Activated naive CD4-positive, alpha-beta T cell (primary cell): ENCODE results near the gene IQSEC3.
"Not testable (repeated sequence)": the region's sequence is repeated elsewhere in the genome, so short reads cannot be mapped to it uniquely, and the experiment has no call there.

Experiments used
- DNase-seq, 4 experiments: peaks; one replicate each; lab custom pipeline; 2025; lab: John Stamatoyannopoulos, UW

Gene IQSEC3

GRCh38 chr12:52902-53734 is 13.4 kb upstream of the IQSEC3 start:
- not testable (repeated sequence) for DNase-seq

GRCh38 chr12:53735-54730 is 12.5 kb upstream of the IQSEC3 start:
- no peak for DNase-seq

- DNase-seq, result no peak
Observed at GRCh38 chr12:54750-55535, 11.6 kb upstream of the IQSEC3 start.

- DNase-seq, result no peak
Observed at GRCh38 chr12:56683-57346, 9.8 kb upstream of the IQSEC3 start.

- DNase-seq, result no peak
Observed at GRCh38 chr12:57539-57938, 9.0 kb upstream of the IQSEC3 start.

- no peak for DNase-seq
Observed at GRCh38 chr12:58832-59231, 7.7 kb upstream of the IQSEC3 start.

- not testable (repeated sequence) for DNase-seq
Observed at GRCh38 chr12:61845-62244, 4.7 kb upstream of the IQSEC3 start.

- not testable (repeated sequence) for DNase-seq
Observed at GRCh38 chr12:65491-66063, 990 bp upstream of the IQSEC3 start.

- DNase-seq, result not testable (repeated sequence)
Observed at GRCh38 chr12:66782-67504, 376 bp downstream of the IQSEC3 start.

- DNase-seq, result not testable (repeated sequence)
Observed at GRCh38 chr12:69677-70076, 3.1 kb downstream of the IQSEC3 start.

GRCh38 chr12:70541-70940 is 4.0 kb downstream of the IQSEC3 start:
- DNase-seq, result not testable (repeated sequence)

- not testable (repeated sequence) for DNase-seq
Observed at GRCh38 chr12:72018-72417, 5.5 kb downstream of the IQSEC3 start.

- DNase-seq, result not testable (repeated sequence)
Observed at GRCh38 chr12:74420-75190, 8.0 kb downstream of the IQSEC3 start.

GRCh38 chr12:75541-75940 is 9.0 kb downstream of the IQSEC3 start:
- DNase-seq, result not testable (repeated sequence)

- DNase-seq, result not testable (repeated sequence)
Observed at GRCh38 chr12:76102-76501, 9.5 kb downstream of the IQSEC3 start.

GRCh38 chr12:76551-76950 is 10.0 kb downstream of the IQSEC3 start:
- DNase-seq, result not testable (repeated sequence)

- not testable (repeated sequence) for DNase-seq
Observed at GRCh38 chr12:77101-77719, 10.6 kb downstream of the IQSEC3 start.

GRCh38 chr12:77769-78383 is 11.3 kb downstream of the IQSEC3 start:
- DNase-seq, result not testable (repeated sequence)
